GM12891 (cell line): ENCODE data around the gene SNX30.

Source experiments
- POLR2A ChIP-seq: IDR thresholded peaks from 2 replicates; pipeline ENCODE4 v1.6.1; 2011; ENCODE audit warnings: low read depth, low read length, control low read depth
- POLR2AphosphoS5 ChIP-seq: IDR thresholded peaks from 2 replicates; pipeline ENCODE4 v1.6.1; 2011; ENCODE audit warnings: low read depth, low read length, control low read depth
- TAF1 ChIP-seq: IDR thresholded peaks from 2 replicates; pipeline ENCODE4 v1.6.1; 2011; ENCODE audit warnings: low read depth, low read length, control low read depth

DNA sequence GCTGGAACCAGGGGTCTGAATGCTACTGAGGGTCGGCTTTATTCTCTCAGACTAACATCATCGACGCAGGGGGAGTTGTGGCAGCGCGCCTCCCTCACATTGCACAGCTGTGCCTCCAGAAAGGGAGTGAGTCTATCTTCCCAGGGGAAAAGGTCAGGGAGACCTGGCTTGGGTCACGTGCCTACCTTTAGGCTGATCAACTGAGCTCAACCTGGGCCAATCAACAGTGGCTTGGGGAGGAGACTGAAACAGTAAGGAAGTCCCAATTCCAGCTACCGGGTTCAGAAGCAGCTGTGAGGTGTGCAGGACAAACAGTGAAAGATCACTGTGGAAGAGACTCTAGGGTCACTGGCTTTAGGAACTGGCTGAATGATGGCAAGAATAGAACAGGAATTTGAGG lies 14.3 kb downstream of the SNX30 start:
- no peak for TF ChIP-seq POLR2A
- no peak for TF ChIP-seq TAF1
- TF ChIP-seq POLR2AphosphoS5, result no peak
